ENCODE results near the gene LRG1. TPM values are rescaled to one million over a fixed set of nuclear protein-coding genes. Genes with fewer than 3 reads are reported as not detected.

LRG1 gene
- total RNA-seq, 1 experiment from 2014 or later: 0.29 TPM

DNA sequence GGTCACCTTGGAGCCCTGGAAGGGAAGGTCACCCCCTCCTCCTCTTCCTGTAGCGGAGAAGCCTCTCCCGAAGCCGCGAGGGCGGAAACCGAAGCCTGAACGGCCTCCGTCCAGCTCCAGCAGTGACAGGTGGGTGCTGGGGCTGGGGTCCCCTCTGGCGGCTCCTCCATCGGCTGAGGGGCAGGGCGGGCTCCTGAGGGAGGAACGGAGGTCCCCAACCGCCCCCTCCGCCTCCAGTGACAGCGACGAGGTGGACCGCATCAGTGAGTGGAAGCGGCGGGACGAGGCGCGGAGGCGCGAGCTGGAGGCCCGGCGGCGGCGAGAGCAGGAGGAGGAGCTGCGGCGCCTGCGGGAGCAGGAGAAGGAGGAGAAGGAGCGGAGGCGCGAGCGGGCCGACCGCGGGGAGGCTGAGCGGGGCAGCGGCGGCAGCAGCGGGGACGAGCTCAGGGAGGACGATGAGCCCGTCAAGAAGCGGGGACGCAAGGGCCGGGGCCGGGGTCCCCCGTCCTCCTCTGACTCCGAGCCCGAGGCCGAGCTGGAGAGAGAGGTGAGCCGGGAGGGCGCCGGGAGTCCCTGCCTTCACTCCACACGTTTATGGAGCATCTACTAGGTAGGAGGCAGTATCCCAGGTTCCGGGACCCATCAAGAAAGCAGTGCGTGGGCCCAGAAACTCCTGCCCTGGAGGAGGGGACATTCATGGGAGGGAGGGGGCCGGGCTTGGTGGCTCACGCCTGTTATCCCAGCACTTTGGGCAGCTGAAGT lies 45.7 kb downstream of the LRG1 start:
- DNase-seq (ENCODE audit: low spot score): no peak

DNA sequence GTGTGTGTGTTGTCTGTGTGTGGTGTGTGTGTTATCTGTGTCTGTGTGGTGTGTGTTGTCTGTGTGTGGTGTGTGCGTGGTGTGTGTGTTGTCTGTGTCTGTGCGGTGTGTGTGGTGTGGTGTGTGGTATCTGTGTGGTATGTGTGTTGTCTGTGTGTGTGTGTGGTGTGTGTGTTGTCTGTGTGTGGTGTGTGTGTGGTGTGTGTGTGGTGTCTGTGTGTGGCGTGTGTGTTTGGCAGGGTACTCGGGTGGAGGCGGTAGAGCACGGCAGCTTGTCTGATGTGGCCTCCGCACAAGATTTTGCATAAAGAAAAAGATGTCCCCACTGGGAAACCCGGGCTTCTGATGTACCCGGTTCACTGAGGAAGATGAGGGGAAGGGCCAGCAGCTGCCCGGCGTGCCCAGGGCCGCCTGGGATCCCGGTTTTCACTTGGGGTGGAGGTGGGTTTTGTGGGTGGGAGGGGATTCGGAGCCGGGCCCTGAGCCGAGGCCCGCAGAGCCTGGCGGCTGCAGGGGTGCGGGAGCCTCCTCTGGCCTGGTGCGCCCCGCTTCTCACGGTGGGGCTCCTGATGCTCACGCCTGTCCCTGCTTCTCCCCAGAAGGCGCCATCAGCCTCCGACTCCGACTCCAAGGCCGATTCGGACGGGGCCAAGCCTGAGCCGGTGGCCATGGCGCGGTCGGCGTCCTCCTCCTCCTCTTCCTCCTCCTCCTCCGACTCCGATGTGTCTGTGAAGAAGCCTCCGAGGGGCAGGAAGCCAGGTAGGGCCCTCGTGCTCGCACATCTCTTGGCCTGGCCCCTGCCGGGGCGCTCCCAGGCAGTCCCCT lies 46.5 kb downstream of the LRG1 start:
- no peak for DNase-seq (ENCODE audit: low spot score)

DNA sequence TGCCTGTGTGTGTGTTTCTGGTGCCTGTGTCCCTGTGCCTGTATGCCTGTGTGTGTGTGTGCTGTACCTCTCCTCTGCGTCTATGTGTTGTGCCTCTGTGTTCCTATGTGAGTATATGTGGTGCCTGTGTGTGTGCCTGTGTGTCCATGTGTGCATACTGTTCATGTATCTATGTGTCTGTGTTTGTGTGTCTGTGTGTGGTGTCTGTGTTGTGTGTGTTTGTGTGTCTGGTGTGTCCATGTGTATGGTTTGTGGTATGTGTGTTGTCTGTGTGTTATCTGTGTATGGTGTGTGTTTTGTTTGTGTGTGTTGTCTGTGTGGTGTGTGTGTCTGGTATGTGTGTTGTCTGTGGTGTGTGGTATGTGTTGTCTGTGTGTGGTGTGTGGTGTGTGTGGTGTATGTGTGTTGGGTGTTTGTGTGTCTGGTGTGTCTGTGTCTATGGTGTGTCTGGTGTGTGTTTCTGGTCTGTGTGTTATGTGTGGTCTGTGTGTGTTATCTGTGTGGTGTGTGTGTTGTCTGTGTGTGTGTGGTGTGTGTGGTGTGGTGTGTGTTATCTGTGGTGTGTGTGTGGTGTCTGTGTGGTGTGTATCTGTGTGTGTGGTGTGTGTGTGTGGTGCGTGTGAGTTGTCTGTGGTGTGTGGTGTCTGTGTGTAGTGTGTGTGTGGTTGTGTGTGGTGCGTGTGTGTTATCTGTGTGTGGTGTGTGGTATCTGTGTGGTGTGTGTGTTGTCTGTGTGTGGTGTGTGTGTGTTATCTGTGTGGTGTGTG lies 47.3 kb downstream of the LRG1 start:
- DNase-seq (ENCODE audit: low spot score): no peak

DNA sequence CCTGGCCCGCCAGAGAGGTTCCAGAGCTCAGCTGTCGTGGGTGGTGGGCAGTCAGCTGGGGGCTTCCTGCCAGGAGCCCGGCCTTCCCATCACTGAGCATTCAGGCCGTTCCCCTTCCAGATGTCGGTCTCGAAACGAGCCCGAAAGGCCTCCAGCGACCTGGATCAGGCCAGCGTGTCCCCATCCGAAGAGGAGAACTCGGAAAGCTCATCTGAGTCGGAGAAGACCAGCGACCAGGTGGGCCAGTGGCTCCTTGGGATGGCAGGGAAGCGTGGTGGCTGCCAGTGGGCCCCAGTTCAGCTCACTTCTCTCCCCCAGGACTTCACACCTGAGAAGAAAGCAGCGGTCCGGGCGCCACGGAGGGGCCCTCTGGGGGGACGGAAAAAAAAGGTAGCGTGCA lies 48.4 kb downstream of the LRG1 start:
- DNase-seq (ENCODE audit: low spot score): no peak

DNA sequence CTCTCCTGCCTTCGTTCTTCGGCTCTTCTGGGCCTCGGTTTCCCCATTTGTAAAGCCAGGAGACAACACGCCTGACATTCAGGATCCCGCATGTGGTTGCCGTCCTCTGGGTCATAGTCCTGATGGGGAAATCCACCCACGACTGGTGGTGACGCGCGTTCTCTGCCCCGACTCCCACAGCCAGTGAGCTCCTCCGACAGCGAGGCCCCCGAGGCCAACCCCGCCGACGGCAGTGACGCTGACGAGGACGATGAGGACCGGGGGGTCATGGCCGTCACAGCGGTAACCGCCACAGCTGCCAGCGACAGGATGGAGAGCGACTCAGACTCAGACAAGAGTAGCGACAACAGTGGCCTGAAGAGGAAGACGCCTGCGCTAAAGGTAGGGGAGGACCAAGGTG lies 51.3 kb downstream of the LRG1 start:
- no peak for DNase-seq (ENCODE audit: low spot score)

DNA sequence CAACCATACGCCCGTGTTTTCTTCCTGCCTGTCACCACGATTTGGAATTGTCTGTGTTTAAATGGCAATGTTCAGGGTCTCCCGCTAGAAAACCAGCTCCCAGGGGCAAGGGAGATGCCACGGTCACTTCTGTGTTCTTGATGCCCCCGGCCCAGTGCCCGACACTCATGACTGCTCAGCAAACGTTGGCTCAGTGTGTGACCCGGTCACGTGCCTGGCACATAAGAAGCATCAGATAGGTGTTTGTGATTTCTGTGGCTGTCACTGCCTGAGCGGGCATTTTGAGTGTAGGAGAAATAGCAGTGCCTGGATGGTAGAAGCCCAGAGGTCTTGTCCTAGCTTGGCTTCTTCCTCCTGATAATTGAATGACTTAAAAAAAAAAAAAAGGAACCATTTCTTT lies 52.3 kb downstream of the LRG1 start:
- no peak for DNase-seq (ENCODE audit: low spot score)

Other genes with a start within 250 kb of the LRG1 start
- gene TMIGD2, start 237.6 kb downstream of the LRG1 start, total RNA-seq (2014; rRNA removed; shearing (Covaris generic)): not detected in 2 replicates
- 19.0 and 26.7 TPM in 2 replicates for gene FSD1, start 235.4 kb downstream of the LRG1 start, total RNA-seq (2014; rRNA removed; shearing (Covaris generic))
- gene STAP2, start 201.2 kb downstream of the LRG1 start, total RNA-seq (2014; rRNA removed; shearing (Covaris generic)): 0.19 and 0.78 TPM in 2 replicates
- gene MPND, start 196.5 kb downstream of the LRG1 start, total RNA-seq (2014; rRNA removed; shearing (Covaris generic)): 1.7 and 2.9 TPM in 2 replicates
- 34.1 TPM in 2 replicates for gene SH3GL1, start 139.5 kb downstream of the LRG1 start, total RNA-seq (2014; rRNA removed; shearing (Covaris generic))
- 18.6 and 19.0 TPM in 2 replicates for gene CHAF1A, start 137.4 kb downstream of the LRG1 start, total RNA-seq (2014; rRNA removed; shearing (Covaris generic))
- gene UBXN6, start 82.2 kb downstream of the LRG1 start, total RNA-seq (2014; rRNA removed; shearing (Covaris generic)): 90.1 and 114 TPM in 2 replicates
- gene HDGFL2, start 67.7 kb downstream of the LRG1 start, total RNA-seq (2014; rRNA removed; shearing (Covaris generic)): 22.0 and 34.2 TPM in 2 replicates
- 0.75 and 1.4 TPM in 2 replicates for gene PLIN4, start 21.6 kb downstream of the LRG1 start, total RNA-seq (2014; rRNA removed; shearing (Covaris generic))
- gene PLIN5, start 4.8 kb downstream of the LRG1 start, total RNA-seq (2014; rRNA removed; shearing (Covaris generic)): 0.25 TPM in 1 of 2 replicates, not detected in the other
- gene SEMA6B, start 19.6 kb upstream of the LRG1 start, total RNA-seq (2014; rRNA removed; shearing (Covaris generic)): 7.5 and 8.4 TPM in 2 replicates
- 2.7 and 2.8 TPM in 2 replicates for gene TNFAIP8L1, start 99.5 kb upstream of the LRG1 start, total RNA-seq (2014; rRNA removed; shearing (Covaris generic))
- gene MYDGF, start 130.3 kb upstream of the LRG1 start, total RNA-seq (2014; rRNA removed; shearing (Covaris generic)): 165 and 192 TPM in 2 replicates
- gene DPP9, start 183.8 kb upstream of the LRG1 start, total RNA-seq (2014; rRNA removed; shearing (Covaris generic)): 27.7 and 47.5 TPM in 2 replicates

All from H4 (cell line).